ENCODE results near the gene ZNHIT3. TPM values are rescaled to one million over a fixed set of nuclear protein-coding genes. Genes with fewer than 3 reads are reported as not detected.

The ZNHIT3 gene
- total RNA-seq (2016; rRNA removed; fragmentation: Illumina TruSeq; extraction: Trizol) (66.6 and 88.3 TPM in 2 replicates), polyA plus RNA-seq (2011; rRNA removed) (60.9 and 77.4 TPM in 2 replicates), polyA minus RNA-seq (2011; rRNA and poly(A)+ RNA removed; ENCODE audit: low replicate concordance) (22.7 and 35.2 TPM in 2 replicates), Bru-seq, nascent RNA (percentile 78 among the genes with signal in this experiment), BruChase-seq, experiment 1, labeled RNA remaining after a 6-hour chase (percentile 78 among the genes with signal in this experiment), BruChase-seq, experiment 2, labeled RNA remaining after a 2-hour chase (percentile 73 among the genes with signal in this experiment)
- 29.8 and 32.2 TPM in 2 replicates for total RNA-seq (2016; cell fraction: cytosol; rRNA removed; fragmentation: Illumina TruSeq; extraction: Trizol; ENCODE audit: low read depth)
- total RNA-seq (2016; cell fraction: insoluble cytoplasmic fraction; rRNA removed; fragmentation: Illumina TruSeq; extraction: Trizol): 67.3 and 89.4 TPM in 2 replicates
- total RNA-seq (2016; cell fraction: membrane; rRNA removed; fragmentation: Illumina TruSeq; extraction: Trizol): 41.9 and 45.5 TPM in 2 replicates
- 27.8 and 28.2 TPM in 2 replicates for total RNA-seq (2016; cell fraction: nucleus; rRNA removed; fragmentation: Illumina TruSeq; extraction: Trizol)
- polyA plus RNA-seq (2011; cell fraction: cytosol; rRNA removed): 58.2 and 69.6 TPM in 2 replicates
- polyA plus RNA-seq (2011; cell fraction: nucleus; rRNA removed): 16.3 and 25.3 TPM in 2 replicates
- polyA plus RNA-seq (2012): 48.2 and 51.5 TPM in 2 replicates
- polyA plus RNA-seq (2016; cell fraction: cytosol; fragmentation: Illumina TruSeq; extraction: Trizol; ENCODE audit: low read depth): 30.5 and 31.3 TPM in 2 replicates
- 87.9 and 101 TPM in 2 replicates for polyA plus RNA-seq (2016; cell fraction: insoluble cytoplasmic fraction; fragmentation: Illumina TruSeq; extraction: Trizol; ENCODE audit: low read depth)
- 43.8 and 44.5 TPM in 2 replicates for polyA plus RNA-seq (2016; cell fraction: membrane; fragmentation: Illumina TruSeq; extraction: Trizol; ENCODE audit: low read depth)
- polyA plus RNA-seq (2016; cell fraction: nucleus; fragmentation: Illumina TruSeq; extraction: Trizol; ENCODE audit: insufficient read depth, low read depth): 41.8 and 50.1 TPM in 2 replicates
- polyA minus RNA-seq (2011; cell fraction: cytosol; rRNA and poly(A)+ RNA removed): 8.5 and 13.5 TPM in 2 replicates
- 20.0 and 28.6 TPM in 2 replicates for polyA minus RNA-seq (2011; cell fraction: nucleus; rRNA and poly(A)+ RNA removed)
- long read RNA-seq, experiment 1, transcript ZNHIT3-204 (5 exons, 951 nt): major isoform, 52 of 65 reads
- long read RNA-seq, experiment 1, transcript ZNHIT3-208 (4 exons, 926 nt): minor isoform, 7 of 65 reads
- long read RNA-seq, experiment 1, partial matches to known transcripts: 0 of 65 reads
- long read RNA-seq, experiment 1, other reads (novel, unspliced or antisense): 1 of 65 reads
- long read RNA-seq, experiment 2, transcript ZNHIT3-204 (5 exons, 951 nt): major isoform, 42 of 61 reads
- long read RNA-seq, experiment 2, transcript ZNHIT3-208 (4 exons, 926 nt): minor isoform, 10 of 61 reads
- long read RNA-seq, experiment 2, partial matches to known transcripts: 0 of 61 reads
- long read RNA-seq, experiment 2, other reads (novel, unspliced or antisense): 6 of 61 reads

GRCh38 chr17:36486204-36487194 is at the start of gene ZNHIT3:
Gene ZNHIT3, plus strand, starts transcription at chr17:36486681. Its CDS starts 19 bp downstream, at chr17:36486700.
- WGBS (ENCODE audit: low lambda C conversion rate): 17% methylated on average over 21 of the region's 73 CpGs
- Histone ChIP-seq H3K9me3 (ENCODE audit: low read length) (no peaks in the 10 kb centered on the region), H3K9ac (ENCODE audit: insufficient read depth, low read depth, low read length) (peak within 1 kb of the TSS; percentile 90), H3K27ac (ENCODE audit: extremely low read length, insufficient read depth, low read length) (peak within 1 kb of the TSS; percentile 81), H3K4me1 (ENCODE audit: insufficient read depth, low read length) (peaks cover 41% of the 10 kb centered on the region), H3K27me3 (ENCODE audit: control insufficient read depth in 1 of 2, insufficient read depth in 2 of 2, low read length in 2 of 2) (peaks cover 0 to 9% of the 10 kb centered on the region in 2 experiments; a peak in 1 of 5 replicates), H3K36me3 (replicated peaks in 1 of 2; ENCODE audit: control insufficient read depth in 1 of 2, insufficient read depth in 2 of 2, low read length in 2 of 2) (peaks cover 0 to 4% of the 10 kb centered on the region in 2 experiments; a peak in 3 of 5 replicates), H3K4me3 (replicated peaks in 1 of 3; ENCODE audit: insufficient read depth in 1 of 3, low read depth in 2 of 3, low read length in 3 of 3) (peak within 1 kb of the TSS; percentile 83 to 100 (median 95)), H3K79me2 (ENCODE audit: insufficient read depth, low read length) (peaks cover 41% of the 10 kb centered on the region), H3K4me2 (ENCODE audit: low read depth, low read length) (peak within 1 kb of the TSS; percentile 81), H4K20me1 (ENCODE audit: insufficient read depth, low read length) (no peaks in the 10 kb centered on the region), H2AFZ (ENCODE audit: low read length) (peak within 1 kb of the TSS; percentile 89)
- no peak for FAIRE-seq
- BruUV-seq (replicated peaks): no TSS peak
- CTCF ChIA-PET (ENCODE audit: low intra/inter-chr PET ratio, low total read pairs): no interaction called here
- in situ Hi-C loops (cut with HindIII; ENCODE audit: extremely low pct_ligation_motif_present, low pct_unique_long_range_greater_than_20kb) (loop anchor here (25.0 kb wide), 1 partner anchor 524 kb away; no protein-coding TSS in a partner anchor), intact Hi-C loops (cut with micrococcal nuclease; ENCODE audit: unreplicated experiment) (loop anchor here (5.0 kb wide), 1 partner anchor 56 kb away; the partner anchor contains the start of gene GGNBP2)
- peak; percentile 92 for ATAC-seq
- DNase-seq (ENCODE audit: low spot score): peak; percentile 89
- POLR2A ChIA-PET: interaction anchor here (0.7 to 1.4 kb wide), 6 partner anchors 8 to 678 kb away, joined by 3 to 8 read pairs (median 4); partner anchors contain the start of genes GGNBP2, PIGW and TAF15
- TF ChIP-seq ZNF282 (IDR thresholded peaks at IDR 0.05; ENCODE audit: partially characterized antibody): no peak
- TF ChIP-seq HMG20B (CRISPR knock-in tag; conservative IDR thresholded peaks at IDR 0.05): no peak
- peak; percentile 58; the same call in 1 of the 2 replicates for TF ChIP-seq CBFB (CRISPR knock-in tag; IDR thresholded peaks at IDR 0.05)
- TF ChIP-seq ZNF101 (CRISPR knock-in tag; IDR thresholded peaks at IDR 0.05; ENCODE audit: borderline replicate concordance, low read depth): 0 out of 2 replicates have a peak, but pooled peaks have one; percentile 58
- peak; percentile 90 for TF ChIP-seq ELF1 (CRISPR knock-in tag; IDR thresholded peaks at IDR 0.05)
- TF ChIP-seq ELF3 (CRISPR knock-in tag; IDR thresholded peaks at IDR 0.05): peak; percentile 86
- peak in 1 of 2 experiments; percentile 54; a peak in 2 of 4 replicates for TF ChIP-seq KLF16 (CRISPR knock-in tag; IDR thresholded peaks at IDR 0.05)
- no peak for TF ChIP-seq PRMT3 (CRISPR knock-in tag; IDR thresholded peaks at IDR 0.05; ENCODE audit: borderline replicate concordance, low read depth)
- TF ChIP-seq HOMEZ (CRISPR knock-in tag; IDR thresholded peaks at IDR 0.05; ENCODE audit: low read depth): peak; percentile 68
- peak; percentile 67; the same call in 1 of the 2 replicates for TF ChIP-seq AKAP8 (CRISPR knock-in tag; IDR thresholded peaks at IDR 0.05)
- TF ChIP-seq ATF7 (IDR thresholded peaks at IDR 0.05): no peak
- no peak for TF ChIP-seq ATF7 (CRISPR knock-in tag; IDR thresholded peaks at IDR 0.05)
- no peak for TF ChIP-seq ZNF225 (CRISPR knock-in tag; IDR thresholded peaks at IDR 0.05)
- TF ChIP-seq BHLHE40 (IDR thresholded peaks at IDR 0.05; ENCODE audit: low read length): peak; percentile 35
- no peak for TF ChIP-seq ZFAT (CRISPR knock-in tag; conservative IDR thresholded peaks at IDR 0.05)
- no peak for TF ChIP-seq ZNF530 (CRISPR knock-in tag; IDR thresholded peaks at IDR 0.05; ENCODE audit: low read depth)
- TF ChIP-seq ZFY (CRISPR knock-in tag; IDR thresholded peaks at IDR 0.05): peak; percentile 82
